GM12878 (cell line): ENCODE results near the gene CFAP65. TPM values are rescaled to one million over a fixed set of nuclear protein-coding genes. Genes with fewer than 3 reads are reported as not detected.

Experiments
- ATAC-seq: fragments of 200-7000 bp; cut with Tn5 transposase; 3 replicates; pipeline ENCODE4 v1.9.1; 2020; ENCODE audit warnings: mild to moderate bottlenecking, moderate library complexity
- BruUV-seq: library from RNA; stranded (reverse); fragments of 400-500 nt; replicated peaks from 2 replicates; lab custom pipeline; 2021; lab: Mats Ljungman, UMichigan
- CTCF ChIA-PET: fragments of 300-600 bp; sonication (Branson Sonifier 250); formaldehyde crosslinking; extraction: SDS; loops from one replicate; lab custom pipeline; 2021; ENCODE audit warnings: inconsistent platforms; lab: Yijun Ruan, JAX
- POLR2A ChIA-PET: fragments of 350-600 bp; formaldehyde crosslinking; extraction: SDS; loops from one replicate; lab custom pipeline; 2021; ENCODE audit warnings: inconsistent platforms; lab: Charles Lee
- RAD21 ChIA-PET: fragments of 300-600 bp; sonication (Branson Sonifier 250); formaldehyde crosslinking; loops from one replicate; lab custom pipeline; 2023; ENCODE audit warnings: antibody characterized with exemption; ENCODE audit not compliant: unreplicated experiment; lab: Charles Lee
- SMC1A ChIA-PET: fragments of 300-600 bp; sonication (Branson Sonifier 250); formaldehyde crosslinking; loops from one replicate; lab custom pipeline; 2023; ENCODE audit not compliant: unreplicated experiment, uncharacterized antibody; lab: Charles Lee
- DNase-seq: peaks from one replicate; pipeline ENCODE4 v3.0.0-alpha.2; 2011; ENCODE audit warnings: low read depth, low spot score
- FAIRE-seq: peaks from 3 replicates; lab custom pipeline; 2011; peaks lifted over from hg19 to GRCh38; lab: Jason Lieb, UNC
- H2AFZ ChIP-seq: 2 replicates; pipeline ENCODE4 v1.6.0; 2011; ENCODE audit warnings: low read depth, low read length, control low read depth; ENCODE audit not compliant: control insufficient read depth
- H3K27ac ChIP-seq: 2 replicates; pipeline ENCODE4 v1.5.1; 2011; ENCODE audit warnings: control low read depth; ENCODE audit not compliant: control insufficient read depth, insufficient read depth
- H3K27me3 ChIP-seq, 2 experiments: replicated peaks in 1 of 2; 2 replicates each; pipeline versions ENCODE4 v1.6.0 to v1.6.1; 2011; ENCODE audit warnings: low read length in 1 of 2; ENCODE audit not compliant: control insufficient read depth in 2 of 2, insufficient read depth in 2 of 2
- H3K36me3 ChIP-seq, 2 experiments: 2 replicates each; pipeline ENCODE4 v1.5.1; 2011; ENCODE audit warnings: low read length in 1 of 2; ENCODE audit not compliant: control insufficient read depth in 2 of 2, insufficient read depth in 2 of 2
- H3K4me1 ChIP-seq: 2 replicates; pipeline ENCODE4 v1.6.1; 2011; ENCODE audit warnings: mild to moderate bottlenecking, low read length, moderate library complexity, mixed read lengths; ENCODE audit not compliant: control insufficient read depth, insufficient read depth
- H3K4me2 ChIP-seq: 2 replicates; pipeline ENCODE4 v1.6.0; 2011; ENCODE audit warnings: control low read depth; ENCODE audit not compliant: control insufficient read depth, insufficient read depth
- H3K4me3 ChIP-seq: fragments of 200-600 bp; sonication (generic); 2 replicates; pipeline ENCODE4 v1.5.1; 2016
- H3K79me2 ChIP-seq: 2 replicates; pipeline ENCODE4 v1.6.0; 2011; ENCODE audit warnings: low read length; ENCODE audit not compliant: control insufficient read depth, insufficient read depth
- H3K9ac ChIP-seq: 2 replicates; pipeline ENCODE4 v1.8.0; 2011; ENCODE audit warnings: low read length, control low read depth, mixed read lengths; ENCODE audit not compliant: control insufficient read depth, insufficient read depth
- H3K9me3 ChIP-seq: replicated peaks from 3 replicates; pipeline ENCODE4 v1.5.1; 2011; ENCODE audit warnings: mild to moderate bottlenecking, low read length; ENCODE audit not compliant: control insufficient read depth, insufficient read depth
- H4K20me1 ChIP-seq: 2 replicates; pipeline ENCODE4 v1.6.0; 2011; ENCODE audit not compliant: control insufficient read depth, insufficient read depth
- BMI1 ChIP-seq: fragments of 450-650 bp; IDR thresholded peaks from 2 replicates; pipeline ENCODE4 v1.6.1; 2016; ENCODE audit warnings: mild to moderate bottlenecking, moderate library complexity, borderline replicate concordance
- CBX5 ChIP-seq: sonication (generic); IDR thresholded peaks from 2 replicates; pipeline ENCODE4 v1.6.1; 2016; ENCODE audit warnings: low read depth, moderate library complexity, mild to moderate bottlenecking, inconsistent platforms
- EP300 ChIP-seq, 2 experiments: fragments of 150-350 bp in 1 of 2; IDR thresholded peaks; 2 replicates each; pipeline ENCODE4 v1.6.1; 2011 to 2012; ENCODE audit warnings: low read depth in 2 of 2, low read length in 2 of 2, borderline replicate concordance in 1 of 2, improper control_type of control experiment in 1 of 2, inconsistent platforms in 1 of 2; ENCODE audit not compliant: control insufficient read depth in 1 of 2
- SMARCA5 ChIP-seq: fragments of 450-650 bp; IDR thresholded peaks from 2 replicates; pipeline ENCODE4 v1.6.1; 2017; ENCODE audit warnings: mild to moderate bottlenecking
- ZNF217 ChIP-seq: fragments of 450-650 bp; IDR thresholded peaks from 2 replicates; pipeline ENCODE4 v1.6.1; 2017; ENCODE audit warnings: antibody characterized with exemption, mild to moderate bottlenecking
- WGBS: methylation state at CpG from one replicate; pipeline ENCODE4 v1.1.6; 2016; ENCODE audit warnings: low lambda C conversion rate; ENCODE audit not compliant: insufficient replicate concordance, insufficient coverage; ENCODE audit errors: missing lambda C conversion rate; 5-methylcytosine and 5-hydroxymethylcytosine counted together
- in situ Hi-C: fragments of 300-500 bp; cut with MboI; formaldehyde crosslinking; loops from 9 replicates; pipeline ENCODE4 v1.14.3; 2018; ENCODE audit warnings: mixed read lengths
- intact Hi-C: fragments of 100-400 bp; cut with micrococcal nuclease; formaldehyde crosslinking; loops from one replicate; pipeline ENCODE4 v1.14.2; 2022; ENCODE audit not compliant: unreplicated experiment
- polyA plus RNA-seq, 11 experiments: library from polyadenylated mRNA; depleted of rRNA in 4 of 11; unstranded in 6 of 11; stranded (reverse) in 5 of 11; fragments of >200 nt; fragmentation: Nextera tagmentation in 4 of 11; fragmentation: Illumina TruSeq in 1 of 11; extraction: Ambion mirVana in 4 of 11; extraction: Trizol in 1 of 11; gene quantifications; 1 replicate in 1 of 11; 2 replicates in 10 of 11; pipeline versions ENCODE4 v1.2.1 to v1.2.3, GENCODE V29; 2011 to 2016; ENCODE audit warnings: inconsistent platforms in 2 of 11, missing spikeins in 2 of 11, low read depth in 1 of 11
- total RNA-seq, 4 experiments: library from RNA; depleted of rRNA in 3 of 4; stranded (reverse); fragments of >200 nt in 3 of 4; fragmentation: Illumina TruSeq in 1 of 4; extraction: Trizol in 1 of 4; gene quantifications; 2 replicates each; pipeline versions ENCODE4 v1.2.1 to v1.2.3, GENCODE V29; 2013 to 2021
- TF ChIP-seq, protein P1 (sequence below): fragments of 450-650 bp; IDR thresholded peaks from 2 replicates; pipeline ENCODE4 v1.6.1; 2017; ENCODE audit warnings: antibody characterized with exemption, mild to moderate bottlenecking, moderate library complexity
- TF ChIP-seq, protein P2 (sequence below): fragments of 150-350 bp; IDR thresholded peaks from 2 replicates; pipeline ENCODE4 v1.6.1; 2014; ENCODE audit warnings: mild to moderate bottlenecking, low read depth, low read length

CFAP65 gene
- total and polyA plus RNA-seq, 10 of the 15 experiments (the other 5 are each of a cell fraction or from before 2014, with no cell fraction given): not detected

DNA sequence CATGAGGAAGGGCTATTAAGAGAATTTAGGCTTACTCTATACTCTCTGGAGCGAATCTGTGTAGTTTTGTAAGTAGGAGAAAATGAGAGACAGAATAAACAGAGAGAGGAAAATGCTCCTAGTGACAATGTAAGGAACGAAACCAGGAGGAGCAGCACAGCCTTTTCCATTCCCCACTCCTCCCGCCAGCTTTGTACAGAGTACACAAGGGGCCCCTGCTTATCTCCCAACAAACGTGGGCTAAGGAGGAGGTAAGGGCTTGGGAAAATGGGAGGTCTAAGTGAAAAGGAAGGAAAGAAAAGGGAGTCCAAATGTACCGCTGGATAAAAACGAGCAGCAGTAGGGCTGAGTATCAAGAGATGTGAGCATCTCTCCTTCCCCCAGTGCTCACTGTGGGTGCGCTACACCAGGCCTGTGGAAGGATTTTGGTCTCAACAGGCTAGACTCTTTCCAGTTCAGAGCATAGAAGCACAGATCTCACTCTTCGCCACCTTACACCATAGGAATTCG is 31.5 kb upstream of the CFAP65 start:
- DNase-seq: no peak
- Histone ChIP-seq H3K9ac (no peak overlapping the region), H3K4me1 (no peaks in the 10 kb centered on the region), H4K20me1 (no peaks in the 10 kb centered on the region), H3K4me3 (no peak overlapping the region), H3K4me2 (no peak overlapping the region), H3K27ac (no peak overlapping the region), H3K79me2 (no peaks in the 10 kb centered on the region), H3K9me3 (no peaks in the 10 kb centered on the region), H2AFZ (no peak overlapping the region), H3K36me3 (peaks cover 0 to 4% of the 10 kb centered on the region in 2 experiments; a peak in 3 of 4 replicates), H3K27me3 (no peaks in the 10 kb centered on the region)
- CTCF ChIA-PET: interaction anchor here (0.6 to 26.8 kb wide), 29 partner anchors 8 to 1614 kb away, joined by 3 to 365 read pairs (median 5); no protein-coding TSS in a partner anchor
- TF ChIP-seq CBX5: no peak
- TF ChIP-seq BMI1: no peak
- TF ChIP-seq, protein P1, sequence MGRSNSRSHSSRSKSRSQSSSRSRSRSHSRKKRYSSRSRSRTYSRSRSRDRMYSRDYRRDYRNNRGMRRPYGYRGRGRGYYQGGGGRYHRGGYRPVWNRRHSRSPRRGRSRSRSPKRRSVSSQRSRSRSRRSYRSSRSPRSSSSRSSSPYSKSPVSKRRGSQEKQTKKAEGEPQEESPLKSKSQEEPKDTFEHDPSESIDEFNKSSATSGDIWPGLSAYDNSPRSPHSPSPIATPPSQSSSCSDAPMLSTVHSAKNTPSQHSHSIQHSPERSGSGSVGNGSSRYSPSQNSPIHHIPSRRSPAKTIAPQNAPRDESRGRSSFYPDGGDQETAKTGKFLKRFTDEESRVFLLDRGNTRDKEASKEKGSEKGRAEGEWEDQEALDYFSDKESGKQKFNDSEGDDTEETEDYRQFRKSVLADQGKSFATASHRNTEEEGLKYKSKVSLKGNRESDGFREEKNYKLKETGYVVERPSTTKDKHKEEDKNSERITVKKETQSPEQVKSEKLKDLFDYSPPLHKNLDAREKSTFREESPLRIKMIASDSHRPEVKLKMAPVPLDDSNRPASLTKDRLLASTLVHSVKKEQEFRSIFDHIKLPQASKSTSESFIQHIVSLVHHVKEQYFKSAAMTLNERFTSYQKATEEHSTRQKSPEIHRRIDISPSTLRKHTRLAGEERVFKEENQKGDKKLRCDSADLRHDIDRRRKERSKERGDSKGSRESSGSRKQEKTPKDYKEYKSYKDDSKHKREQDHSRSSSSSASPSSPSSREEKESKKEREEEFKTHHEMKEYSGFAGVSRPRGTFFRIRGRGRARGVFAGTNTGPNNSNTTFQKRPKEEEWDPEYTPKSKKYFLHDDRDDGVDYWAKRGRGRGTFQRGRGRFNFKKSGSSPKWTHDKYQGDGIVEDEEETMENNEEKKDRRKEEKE: no peak
- no peak for TF ChIP-seq ZNF217
- TF ChIP-seq EP300 (IDR thresholded peaks at IDR 0.05; ENCODE audit: borderline replicate concordance in 1 of 2, control insufficient read depth in 1 of 2, low read depth in 2 of 2, low read length in 2 of 2): no peak
- TF ChIP-seq, protein P2, sequence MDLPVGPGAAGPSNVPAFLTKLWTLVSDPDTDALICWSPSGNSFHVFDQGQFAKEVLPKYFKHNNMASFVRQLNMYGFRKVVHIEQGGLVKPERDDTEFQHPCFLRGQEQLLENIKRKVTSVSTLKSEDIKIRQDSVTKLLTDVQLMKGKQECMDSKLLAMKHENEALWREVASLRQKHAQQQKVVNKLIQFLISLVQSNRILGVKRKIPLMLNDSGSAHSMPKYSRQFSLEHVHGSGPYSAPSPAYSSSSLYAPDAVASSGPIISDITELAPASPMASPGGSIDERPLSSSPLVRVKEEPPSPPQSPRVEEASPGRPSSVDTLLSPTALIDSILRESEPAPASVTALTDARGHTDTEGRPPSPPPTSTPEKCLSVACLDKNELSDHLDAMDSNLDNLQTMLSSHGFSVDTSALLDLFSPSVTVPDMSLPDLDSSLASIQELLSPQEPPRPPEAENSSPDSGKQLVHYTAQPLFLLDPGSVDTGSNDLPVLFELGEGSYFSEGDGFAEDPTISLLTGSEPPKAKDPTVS: no peak
- TF ChIP-seq SMARCA5: no peak
- RAD21 ChIA-PET: interaction anchor here (1.1 to 6.3 kb wide), 10 partner anchors 9 to 222 kb away, joined by 3 to 56 read pairs (median 6); no protein-coding TSS in a partner anchor
- 79% methylated on average over 9 of the region's 9 CpGs for WGBS
- SMC1A ChIA-PET: interaction anchor here (0.6 to 7.3 kb wide), 14 partner anchors 9 to 1242 kb away, joined by 3 to 115 read pairs (median 6); no protein-coding TSS in a partner anchor
- POLR2A ChIA-PET: interaction anchor here (0.9 kb wide), 1 partner anchor 82 kb away, joined by 3 read pairs; no protein-coding TSS in a partner anchor
- intact Hi-C loops: loop anchor here (1.0 kb wide), 2 partner anchors 47 to 83 kb away; no protein-coding TSS in a partner anchor
- FAIRE-seq: no peak
- in situ Hi-C loops: no loop called here
- no peak for ATAC-seq
- BruUV-seq: no TSS peak
